ENCODE measurements around the gene ALKBH6. TPM values are rescaled to one million over a fixed set of nuclear protein-coding genes. Genes with fewer than 3 reads are reported as not detected.
A peak's percentile ranks its signal among the peaks of the same experiment; 100 is the strongest.

ALKBH6 gene
- total and polyA plus RNA-seq, 2 experiments from 2014 or later = 25.6 to 32.1 TPM

GRCh38 chr19:36003284-36003683 lies 10.7 kb downstream of the ALKBH6 start:
- Histone ChIP-seq H3K4me3 (no peak overlapping the region), H3K4me2 (ENCODE audit: unreplicated experiment) (no peak overlapping the region), H3K79me2 (ENCODE audit: insufficient read depth) (peaks cover 27% of the 10 kb centered on the region), H3F3A (ENCODE audit: insufficient read depth) (peaks cover 12% of the 10 kb centered on the region), H4K20me1 (ENCODE audit: insufficient read depth) (no peaks in the 10 kb centered on the region), H3K9me3 (ENCODE audit: low read depth) (no peaks in the 10 kb centered on the region), H3K27me3 (replicated peaks; ENCODE audit: insufficient read depth) (no peaks in the 10 kb centered on the region), H3K27ac (no peak overlapping the region), H3K4me1 (ENCODE audit: insufficient read depth) (peaks cover 4% of the 10 kb centered on the region; the same call in 1 of the 2 replicates), H3K9me2 (ENCODE audit: insufficient read depth) (no peaks in the 10 kb centered on the region), H3K36me3 (ENCODE audit: low read depth) (no peaks in the 10 kb centered on the region), H2AFZ (no peak overlapping the region), H3K9ac (no peak overlapping the region)
- no peak for TF ChIP-seq EZH2 (IDR thresholded peaks at IDR 0.05; ENCODE audit: insufficient read depth, poor library complexity, severe bottlenecking)
- TF ChIP-seq EZH2phosphoT487 (IDR thresholded peaks at IDR 0.05; ENCODE audit: insufficient read depth, low read depth) = no peak
- no peak for DNase-seq
- in situ Hi-C loops (cut with MboI) = no loop called here
- WGBS, 2 experiments (ENCODE audit: low coverage in 1 of 2, low lambda C conversion rate in 2 of 2, missing lambda C conversion rate in 2 of 2) = 86 to 92% methylated on average over 4 of the region's 4 CpGs

GRCh38 chr19:36001605-36002004 lies 12.4 kb downstream of the ALKBH6 start:
- TF ChIP-seq EZH2phosphoT487 (IDR thresholded peaks at IDR 0.05; ENCODE audit: insufficient read depth, low read depth) (no peak), EZH2 (IDR thresholded peaks at IDR 0.05; ENCODE audit: insufficient read depth, poor library complexity, severe bottlenecking) (no peak)
- 94 to 100% methylated on average over 3 of the region's 3 CpGs for WGBS, 2 experiments (ENCODE audit: low coverage in 1 of 2, low lambda C conversion rate in 2 of 2, missing lambda C conversion rate in 2 of 2)

GRCh38 chr19:35996777-35997176 lies 17.2 kb downstream of the ALKBH6 start:
- no peak for TF ChIP-seq EZH2phosphoT487 (IDR thresholded peaks at IDR 0.05; ENCODE audit: insufficient read depth, low read depth)
- TF ChIP-seq EZH2 (IDR thresholded peaks at IDR 0.05; ENCODE audit: insufficient read depth, poor library complexity, severe bottlenecking) = no peak
- WGBS, 2 experiments (ENCODE audit: low coverage in 1 of 2, low lambda C conversion rate in 2 of 2, missing lambda C conversion rate in 2 of 2) = 77 to 81% methylated on average over 8 of the region's 8 CpGs
- Histone ChIP-seq H3K4me2 (ENCODE audit: unreplicated experiment) (peak overlapping the region; percentile 89), H3K27ac (no peak overlapping the region), H3K9ac (no peak overlapping the region), H3K9me2 (ENCODE audit: insufficient read depth) (no peaks in the 10 kb centered on the region), H3K9me3 (ENCODE audit: low read depth) (no peaks in the 10 kb centered on the region), H3K27me3 (replicated peaks; ENCODE audit: insufficient read depth) (no peaks in the 10 kb centered on the region), H3F3A (ENCODE audit: insufficient read depth) (peaks cover 13% of the 10 kb centered on the region), H3K79me2 (ENCODE audit: insufficient read depth) (peaks cover 49% of the 10 kb centered on the region), H3K4me1 (ENCODE audit: insufficient read depth) (peaks cover 9% of the 10 kb centered on the region; the same call in 1 of the 2 replicates), H4K20me1 (ENCODE audit: insufficient read depth) (no peaks in the 10 kb centered on the region), H3K36me3 (ENCODE audit: low read depth) (no peaks in the 10 kb centered on the region), H2AFZ (no peak overlapping the region), H3K4me3 (peak overlapping the region; percentile 71; the same call in 1 of the 2 replicates)
- DNase-seq = peak; percentile 17
- in situ Hi-C loops (cut with MboI) = no loop called here

More at GRCh38 chr19:36001605-36002004, 12.4 kb downstream of the ALKBH6 start:
- no peak for DNase-seq
- peaks cover 13% of the 10 kb centered on the region for H3F3A ChIP-seq (ENCODE audit: insufficient read depth)
- H3K27me3 ChIP-seq (replicated peaks; ENCODE audit: insufficient read depth) = no peaks in the 10 kb centered on the region
- no peaks in the 10 kb centered on the region for H3K9me3 ChIP-seq (ENCODE audit: low read depth)
- no peak overlapping the region for H2AFZ ChIP-seq
- in situ Hi-C loops (cut with MboI) = no loop called here
- peaks cover 39% of the 10 kb centered on the region for H3K79me2 ChIP-seq (ENCODE audit: insufficient read depth)
- H4K20me1 ChIP-seq (ENCODE audit: insufficient read depth) = no peaks in the 10 kb centered on the region
- H3K9ac ChIP-seq = no peak overlapping the region
- no peak overlapping the region for H3K4me2 ChIP-seq (ENCODE audit: unreplicated experiment)
- H3K4me3 ChIP-seq = no peak overlapping the region
- no peaks in the 10 kb centered on the region for H3K9me2 ChIP-seq (ENCODE audit: insufficient read depth)
- no peaks in the 10 kb centered on the region for H3K36me3 ChIP-seq (ENCODE audit: low read depth)
- H3K27ac ChIP-seq = no peak overlapping the region
- H3K4me1 ChIP-seq (ENCODE audit: insufficient read depth) = peaks cover 4% of the 10 kb centered on the region; the same call in 1 of the 2 replicates

GRCh38 chr19:35995048-35995993 lies 18.7 kb downstream of the ALKBH6 start, which contains the start of gene SDHAF1:
Gene SDHAF1, plus strand, starts transcription at chr19:35995188. Its CDS starts 87 bp downstream, at chr19:35995275.
- Histone ChIP-seq H3F3A (ENCODE audit: insufficient read depth) (peaks cover 13% of the 10 kb centered on the region), H3K36me3 (ENCODE audit: low read depth) (no peaks in the 10 kb centered on the region), H3K4me2 (ENCODE audit: unreplicated experiment) (peak within 1 kb of the TSS; percentile 89), H3K9me3 (ENCODE audit: low read depth) (no peaks in the 10 kb centered on the region), H3K9ac (peak within 1 kb of the TSS; percentile 75), H3K79me2 (ENCODE audit: insufficient read depth) (peaks cover 35% of the 10 kb centered on the region), H3K4me3 (peak within 1 kb of the TSS; percentile 71), H2AFZ (peak within 1 kb of the TSS; percentile 89), H3K27ac (peak within 1 kb of the TSS; percentile 29; the same call in 1 of the 2 replicates), H3K9me2 (ENCODE audit: insufficient read depth) (no peaks in the 10 kb centered on the region), H3K4me1 (ENCODE audit: insufficient read depth) (peaks cover 9% of the 10 kb centered on the region; the same call in 1 of the 2 replicates), H4K20me1 (ENCODE audit: insufficient read depth) (no peaks in the 10 kb centered on the region), H3K27me3 (replicated peaks; ENCODE audit: insufficient read depth) (no peaks in the 10 kb centered on the region)
- 0 to 2% methylated on average over 70 to 97 of the region's 97 CpGs for WGBS, 2 experiments (ENCODE audit: low coverage in 1 of 2, low lambda C conversion rate in 2 of 2, missing lambda C conversion rate in 2 of 2)
- TF ChIP-seq EZH2 (IDR thresholded peaks at IDR 0.05; ENCODE audit: insufficient read depth, poor library complexity, severe bottlenecking) = no peak
- TF ChIP-seq EZH2phosphoT487 (IDR thresholded peaks at IDR 0.05; ENCODE audit: insufficient read depth, low read depth) = no peak
- in situ Hi-C loops (cut with MboI) = no loop called here
- DNase-seq = peak; percentile 98
